GM19043 (cell line): Measurements from ENCODE around the gene KNDC1.
"Not testable (repeated sequence)": the region's sequence is repeated elsewhere in the genome, so short reads cannot be mapped to it uniquely, and the experiment has no call there.

Experiments used
- ATAC-seq: cut with Tn5 transposase; IDR thresholded peaks from one replicate; pipeline ENCODE4 v1.9.1; 2021; ENCODE audit warnings: low read depth; ENCODE audit not compliant: unreplicated experiment

Gene KNDC1

GRCh38 chr10:133174689-133175263 lies 14.8 kb downstream of the KNDC1 start:
- ATAC-seq: no peak

- not testable (repeated sequence) for ATAC-seq
These were observed 15.6 kb downstream of the KNDC1 start for GRCh38 chr10:133175624-133176023.

GRCh38 chr10:133176546-133176945 lies 16.5 kb downstream of the KNDC1 start:
- ATAC-seq: no peak

GRCh38 chr10:133177380-133178157 lies 17.6 kb downstream of the KNDC1 start:
- no peak for ATAC-seq

- no peak for ATAC-seq
These were observed 18.5 kb downstream of the KNDC1 start for GRCh38 chr10:133178357-133179127.

- ATAC-seq: no peak
These were observed 19.1 kb downstream of the KNDC1 start for GRCh38 chr10:133179128-133179520.

- ATAC-seq: no peak
These were observed 19.6 kb downstream of the KNDC1 start for GRCh38 chr10:133179651-133180050.

- no peak for ATAC-seq
These were observed 20.4 kb downstream of the KNDC1 start for GRCh38 chr10:133180192-133180964.

- no peak for ATAC-seq
These were observed 21.1 kb downstream of the KNDC1 start for GRCh38 chr10:133180965-133181639.

GRCh38 chr10:133182190-133182589 lies 22.2 kb downstream of the KNDC1 start:
- no peak for ATAC-seq

- ATAC-seq: no peak
These were observed 23.0 kb downstream of the KNDC1 start for GRCh38 chr10:133182791-133183645.

GRCh38 chr10:133183646-133184378 lies 23.8 kb downstream of the KNDC1 start:
- no peak for ATAC-seq

GRCh38 chr10:133184591-133185244 lies 24.7 kb downstream of the KNDC1 start:
- no peak for ATAC-seq

- no peak for ATAC-seq
These were observed 25.4 kb downstream of the KNDC1 start for GRCh38 chr10:133185421-133185820.

GRCh38 chr10:133185916-133186315 lies 25.9 kb downstream of the KNDC1 start:
- no peak for ATAC-seq

GRCh38 chr10:133186416-133187090 lies 26.5 kb downstream of the KNDC1 start:
- ATAC-seq: no peak

GRCh38 chr10:133187091-133187905 lies 27.3 kb downstream of the KNDC1 start:
- ATAC-seq: no peak
